ENCODE data around the gene TNRC6B. TPM values are rescaled to one million over a fixed set of nuclear protein-coding genes. Genes with fewer than 3 reads are reported as not detected.
"Not testable (repeated sequence)": the region's sequence is repeated elsewhere in the genome, so short reads cannot be mapped to it uniquely, and the experiment has no call there.

Gene TNRC6B
- total and polyA plus RNA-seq, 2 donors (not counting 1 experiment from before 2014, with no cell fraction given) = 5.7 to 17.8 TPM

DNA sequence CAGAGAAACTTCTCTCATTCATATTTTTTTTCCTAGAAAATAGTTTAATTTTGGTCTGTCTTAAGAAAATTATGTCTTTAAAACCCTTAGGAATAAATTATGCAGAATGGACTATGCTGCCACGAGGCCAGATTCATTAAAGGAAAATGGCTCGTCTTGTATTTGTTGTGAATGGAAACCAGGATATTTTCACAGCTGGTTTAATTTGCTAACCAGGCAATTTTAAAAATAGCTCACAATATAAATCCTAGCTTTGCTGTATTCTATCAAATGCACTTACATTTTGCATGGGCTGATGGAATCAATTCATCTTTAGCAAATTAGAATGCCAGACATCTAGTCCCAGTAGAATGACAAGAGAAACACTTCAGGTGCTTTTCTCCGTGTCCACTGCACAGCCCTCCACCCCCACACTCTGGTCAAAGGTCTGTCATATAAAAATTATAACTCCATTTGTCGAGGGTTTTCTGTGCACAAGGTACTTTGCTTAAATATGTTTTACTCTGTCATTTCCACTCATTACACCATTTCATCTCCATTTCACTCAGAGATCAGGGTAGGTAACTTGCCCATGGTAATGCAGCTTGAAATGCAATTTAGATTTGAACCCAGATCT lies 20.3 kb upstream of the TNRC6B start:
- Histone ChIP-seq H3K36me3 (ENCODE audit: control insufficient read depth, insufficient read depth, low read length) (no peaks in the 10 kb centered on the region), H3K9me3 (ENCODE audit: control insufficient read depth, insufficient read depth, low read depth, low read length) (no peaks in the 10 kb centered on the region), H3K4me1 (ENCODE audit: control insufficient read depth, extremely low read depth, insufficient read depth, low read length) (peaks cover 2% of the 10 kb centered on the region), H3K9ac (ENCODE audit: insufficient read depth, low read length) (no peak overlapping the region), H2AFZ (ENCODE audit: low read length) (no peak overlapping the region), H4K20me1 (ENCODE audit: control insufficient read depth, extremely low read depth, insufficient read depth, low read length) (no peaks in the 10 kb centered on the region), H3K4me3 (replicated peaks in 1 of 4; ENCODE audit: control extremely low read depth in 1 of 4, insufficient read depth in 1 of 4, low read depth in 3 of 4, low read length in 4 of 4) (no peak overlapping the region), H3K27ac (ENCODE audit: insufficient read depth, low read length) (no peak overlapping the region), H3K79me2 (ENCODE audit: control insufficient read depth, insufficient read depth, low read length) (no peaks in the 10 kb centered on the region), H3K4me2 (ENCODE audit: extremely low read depth, insufficient read depth, low read length) (no peak overlapping the region), H3K27me3 (ENCODE audit: control insufficient read depth, insufficient read depth, low read length) (no peaks in the 10 kb centered on the region)
- DNase-seq (ENCODE audit: low read depth in 2 of 2) = no peak
- no peak for TF ChIP-seq EZH2 (IDR thresholded peaks at IDR 0.05; ENCODE audit: low read length, missing control alignments)
- TF ChIP-seq, protein P1, sequence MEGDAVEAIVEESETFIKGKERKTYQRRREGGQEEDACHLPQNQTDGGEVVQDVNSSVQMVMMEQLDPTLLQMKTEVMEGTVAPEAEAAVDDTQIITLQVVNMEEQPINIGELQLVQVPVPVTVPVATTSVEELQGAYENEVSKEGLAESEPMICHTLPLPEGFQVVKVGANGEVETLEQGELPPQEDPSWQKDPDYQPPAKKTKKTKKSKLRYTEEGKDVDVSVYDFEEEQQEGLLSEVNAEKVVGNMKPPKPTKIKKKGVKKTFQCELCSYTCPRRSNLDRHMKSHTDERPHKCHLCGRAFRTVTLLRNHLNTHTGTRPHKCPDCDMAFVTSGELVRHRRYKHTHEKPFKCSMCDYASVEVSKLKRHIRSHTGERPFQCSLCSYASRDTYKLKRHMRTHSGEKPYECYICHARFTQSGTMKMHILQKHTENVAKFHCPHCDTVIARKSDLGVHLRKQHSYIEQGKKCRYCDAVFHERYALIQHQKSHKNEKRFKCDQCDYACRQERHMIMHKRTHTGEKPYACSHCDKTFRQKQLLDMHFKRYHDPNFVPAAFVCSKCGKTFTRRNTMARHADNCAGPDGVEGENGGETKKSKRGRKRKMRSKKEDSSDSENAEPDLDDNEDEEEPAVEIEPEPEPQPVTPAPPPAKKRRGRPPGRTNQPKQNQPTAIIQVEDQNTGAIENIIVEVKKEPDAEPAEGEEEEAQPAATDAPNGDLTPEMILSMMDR (conservative IDR thresholded peaks at IDR 0.05 in 1 of 2, IDR thresholded peaks at IDR 0.05 in 1 of 2; ENCODE audit: low read depth in 1 of 2, low read length in 2 of 2) = no peak

DNA sequence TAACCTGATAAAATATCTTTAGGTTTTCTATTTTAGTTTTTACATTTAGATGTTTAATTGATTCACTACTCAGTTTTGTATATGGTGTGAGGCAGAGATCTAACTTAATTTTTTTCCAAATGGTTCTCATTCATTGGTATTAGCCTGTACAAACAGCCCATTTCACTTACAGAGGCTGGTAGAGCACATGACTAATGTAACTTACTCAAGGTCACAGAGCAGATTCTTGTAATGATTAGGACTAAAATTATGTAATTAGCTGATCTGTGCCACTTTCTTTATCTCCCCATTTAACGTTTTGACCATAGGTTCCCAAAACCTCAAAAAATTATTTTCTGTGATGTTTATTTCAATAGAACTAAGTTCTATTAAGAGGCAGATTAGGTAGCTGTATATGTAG lies 16.5 kb upstream of the TNRC6B start:
- Histone ChIP-seq H2AFZ (ENCODE audit: low read length) (no peak overlapping the region), H3K9ac (ENCODE audit: insufficient read depth, low read length) (no peak overlapping the region), H4K20me1 (ENCODE audit: control insufficient read depth, extremely low read depth, insufficient read depth, low read length) (no peaks in the 10 kb centered on the region), H3K79me2 (ENCODE audit: control insufficient read depth, insufficient read depth, low read length) (no peaks in the 10 kb centered on the region), H3K27me3 (ENCODE audit: control insufficient read depth, insufficient read depth, low read length) (no peaks in the 10 kb centered on the region), H3K4me3 (replicated peaks in 1 of 4; ENCODE audit: control extremely low read depth in 1 of 4, insufficient read depth in 1 of 4, low read depth in 3 of 4, low read length in 4 of 4) (no peak overlapping the region), H3K9me3 (ENCODE audit: control insufficient read depth, insufficient read depth, low read depth, low read length) (no peaks in the 10 kb centered on the region), H3K27ac (ENCODE audit: insufficient read depth, low read length) (no peak overlapping the region), H3K36me3 (ENCODE audit: control insufficient read depth, insufficient read depth, low read length) (no peaks in the 10 kb centered on the region), H3K4me2 (ENCODE audit: extremely low read depth, insufficient read depth, low read length) (no peak overlapping the region), H3K4me1 (ENCODE audit: control insufficient read depth, extremely low read depth, insufficient read depth, low read length) (peaks cover under 1% of the 10 kb centered on the region)
- TF ChIP-seq, protein P1 (conservative IDR thresholded peaks at IDR 0.05 in 1 of 2, IDR thresholded peaks at IDR 0.05 in 1 of 2; ENCODE audit: low read depth in 1 of 2, low read length in 2 of 2) = no peak
- no peak for TF ChIP-seq EZH2 (IDR thresholded peaks at IDR 0.05; ENCODE audit: low read length, missing control alignments)
- DNase-seq (ENCODE audit: low read depth in 2 of 2) = no peak

DNA sequence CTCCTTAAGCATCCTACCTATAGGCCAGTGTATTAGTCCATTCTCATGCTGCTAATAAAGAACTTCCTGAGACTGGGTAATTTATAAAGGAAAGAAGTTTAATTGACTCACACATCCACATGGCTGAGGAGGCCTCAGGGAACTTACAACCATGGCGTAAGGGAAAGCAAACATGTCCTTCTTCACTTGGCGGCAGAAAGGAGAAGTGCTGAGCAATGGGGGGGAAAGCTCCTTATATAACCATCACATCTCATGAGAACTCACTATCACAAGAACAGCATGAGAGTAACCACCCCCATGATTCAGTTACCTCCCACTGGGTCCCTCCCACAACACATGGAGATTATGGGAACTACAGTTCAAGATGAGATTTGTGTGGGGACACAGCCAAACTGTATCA lies 12.2 kb upstream of the TNRC6B start:
- DNase-seq (ENCODE audit: low read depth in 2 of 2); H3K27ac ChIP-seq (ENCODE audit: insufficient read depth, low read length); H3K4me2 ChIP-seq (ENCODE audit: extremely low read depth, insufficient read depth, low read length); H3K9me3 ChIP-seq (ENCODE audit: control insufficient read depth, insufficient read depth, low read depth, low read length); H3K4me3 ChIP-seq (replicated peaks in 1 of 4; ENCODE audit: control extremely low read depth in 1 of 4, insufficient read depth in 1 of 4, low read depth in 3 of 4, low read length in 4 of 4); H3K36me3 ChIP-seq (ENCODE audit: control insufficient read depth, insufficient read depth, low read length); H3K4me1 ChIP-seq (ENCODE audit: control insufficient read depth, extremely low read depth, insufficient read depth, low read length); H2AFZ ChIP-seq (ENCODE audit: low read length); H3K9ac ChIP-seq (ENCODE audit: insufficient read depth, low read length); H3K79me2 ChIP-seq (ENCODE audit: control insufficient read depth, insufficient read depth, low read length); H3K27me3 ChIP-seq (ENCODE audit: control insufficient read depth, insufficient read depth, low read length); H4K20me1 ChIP-seq (ENCODE audit: control insufficient read depth, extremely low read depth, insufficient read depth, low read length): not testable (repeated sequence)

Measured in fibroblast of lung (primary cell).